ENCODE data around the gene GCA. TPM values are rescaled to one million over a fixed set of nuclear protein-coding genes. Genes with fewer than 3 reads are reported as not detected.

Gene GCA
- total and polyA plus RNA-seq, 2 of the 8 experiments (the other 6 are each of a cell fraction or from before 2014, with no cell fraction given) = 37.4 to 42.0 TPM

DNA sequence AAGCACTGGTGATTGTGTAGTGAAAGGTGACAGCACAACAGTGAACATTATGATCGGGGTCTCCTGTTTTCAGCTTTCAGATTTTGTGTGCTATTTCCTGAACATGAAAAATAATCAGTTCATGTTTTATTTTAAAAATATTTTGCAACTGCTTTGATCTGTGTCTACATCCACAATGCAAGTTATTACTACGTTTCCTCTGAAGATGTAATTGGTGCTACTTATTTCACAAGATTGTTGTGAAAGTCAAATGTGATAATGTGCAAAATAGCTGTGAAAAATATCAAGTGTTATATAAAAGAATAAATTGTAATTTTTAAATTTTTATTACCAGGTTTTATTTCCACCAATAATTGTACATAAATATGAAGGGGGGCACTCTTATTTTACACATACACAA lies 6.1 kb upstream of the GCA start:
- H3K56ac ChIP-seq (replicated peaks; ENCODE audit: insufficient read length, low read depth, low read length) = no peak overlapping the region
- no peak overlapping the region for H3K14ac ChIP-seq (ENCODE audit: insufficient read length)
- no peak overlapping the region for H3K4me2 ChIP-seq (ENCODE audit: insufficient read depth in 1 of 2, low read depth in 2 of 2, low read length in 2 of 2)
- no peak overlapping the region for H2AK5ac ChIP-seq (ENCODE audit: low read depth, low read length)
- H2BK120ac ChIP-seq (replicated peaks; ENCODE audit: low read depth, low read length) = no peak overlapping the region
- H2AFZ ChIP-seq (ENCODE audit: low read length) = no peak overlapping the region
- H3K27ac ChIP-seq (ENCODE audit: low read depth, low read length) = no peak overlapping the region
- peaks cover 0 to 4% of the 10 kb centered on the region in 2 experiments; a peak in 1 of 4 replicates for H3K9me3 ChIP-seq (ENCODE audit: insufficient read depth in 2 of 2, low read depth in 1 of 2, low read length in 1 of 2)
- H3K23ac ChIP-seq (ENCODE audit: insufficient read length) = no peak overlapping the region
- ChIA-PET CTCF (ENCODE audit: partially characterized antibody) (interaction anchor here (0.6 to 1.3 kb wide), 7 partner anchors 10 to 227 kb away, joined by 3 to 5 read pairs (median 3); no protein-coding TSS in a partner anchor), POLR2A (ENCODE audit: partially characterized antibody) (interaction anchor here (1.4 kb wide), 1 partner anchor 19 kb away, joined by 3 read pairs; no protein-coding TSS in a partner anchor)
- no peaks in the 10 kb centered on the region for H3K79me2 ChIP-seq (ENCODE audit: control insufficient read depth in 1 of 2, insufficient read depth in 2 of 2, low read length in 2 of 2)
- H4K8ac ChIP-seq (ENCODE audit: extremely low read depth, insufficient read depth, low read length) = no peak overlapping the region
- H2BK15ac ChIP-seq (ENCODE audit: low read length) = no peak overlapping the region
- no peak overlapping the region for H2BK5ac ChIP-seq (ENCODE audit: low read depth, low read length)
- H4K91ac ChIP-seq (replicated peaks; ENCODE audit: insufficient read length, low read length) = no peak overlapping the region
- H3K79me1 ChIP-seq (ENCODE audit: low read depth, low read length) = no peaks in the 10 kb centered on the region
- FAIRE-seq = no peak
- no peak overlapping the region for H3K9ac ChIP-seq (replicated peaks in 1 of 4; ENCODE audit: extremely low read depth in 1 of 4, low read depth in 3 of 4, low read length in 3 of 4)
- no peak overlapping the region for H3K18ac ChIP-seq (ENCODE audit: extremely low read depth, low read length)
- no peaks in the 10 kb centered on the region for H3K23me2 ChIP-seq (ENCODE audit: low read depth, low read length)
- H3K27me3 ChIP-seq (replicated peaks in 1 of 4; ENCODE audit: control insufficient read depth in 3 of 4, extremely low read depth in 1 of 4, insufficient read depth in 3 of 4, low read length in 3 of 4) = no peaks in the 10 kb centered on the region
- no peak overlapping the region for H2BK20ac ChIP-seq (ENCODE audit: low read length)
- H3K4me3 ChIP-seq (ENCODE audit: extremely low read depth in 1 of 4, insufficient read depth in 2 of 4, low read depth in 3 of 4, low read length in 4 of 4) = no peak overlapping the region
- no peaks in the 10 kb centered on the region for H4K20me1 ChIP-seq (replicated peaks in 1 of 2; ENCODE audit: control insufficient read depth in 1 of 2, insufficient read depth in 2 of 2, low read length in 2 of 2)
- TF ChIP-seq CHD1 (IDR thresholded peaks at IDR 0.05; ENCODE audit: low read depth, low read length) = no peak
- TF ChIP-seq HDAC2 (IDR thresholded peaks at IDR 0.05; ENCODE audit: borderline replicate concordance in 1 of 2, low read depth in 2 of 2, low read length in 2 of 2) = no peak
- TF ChIP-seq JUN (IDR thresholded peaks at IDR 0.05; ENCODE audit: low read depth, low read length) = no peak
- no peak for TF ChIP-seq PHF8 (conservative IDR thresholded peaks at IDR 0.05; ENCODE audit: low read depth, low read length)
- no peak for TF ChIP-seq SP4 (IDR thresholded peaks at IDR 0.05; ENCODE audit: low read length)
- TF ChIP-seq BRCA1 (IDR thresholded peaks at IDR 0.05; ENCODE audit: low read depth, low read length) = no peak
- no peak for TF ChIP-seq KDM4A (IDR thresholded peaks at IDR 0.05; ENCODE audit: low read depth, low read length, severe bottlenecking)
- no peak for TF ChIP-seq SAP30 (IDR thresholded peaks at IDR 0.05; ENCODE audit: insufficient read depth, insufficient replicate concordance, low read length)
- WGBS, 2 experiments (ENCODE audit: extremely low coverage in 1 of 2, insufficient coverage in 1 of 2, insufficient read length in 1 of 2, insufficient replicate concordance in 2 of 2, low coverage in 1 of 2, low lambda C conversion rate in 2 of 2, missing lambda C conversion rate in 1 of 2) = 88% methylated on average over 2 of the region's 2 CpGs; no CpG with 5 or more reads in 1 of the 2 experiments
- DNase-seq (ENCODE audit: low read depth in 1 of 2, low spot score in 2 of 2) = no peak
- no peaks in the 10 kb centered on the region for H3K4me1 ChIP-seq (replicated peaks in 1 of 4; ENCODE audit: control insufficient read depth in 3 of 4, insufficient read depth in 4 of 4, low read length in 3 of 4)
- no peak overlapping the region for H2BK12ac ChIP-seq (ENCODE audit: low read depth, low read length)
- no peak overlapping the region for H3K4ac ChIP-seq (replicated peaks; ENCODE audit: insufficient read length, low read depth, low read length)
- H4K5ac ChIP-seq (ENCODE audit: insufficient read length, low read depth, low read length) = no peak overlapping the region
- H3K36me3 ChIP-seq (ENCODE audit: control insufficient read depth in 2 of 4, insufficient read depth in 4 of 4, low read length in 3 of 4) = no peaks in the 10 kb centered on the region

Data from H1 (cell line).